Kidney (tissue), 14 donors: ENCODE results near the gene INCENP. TPM values are rescaled to one million over a fixed set of nuclear protein-coding genes. Genes with fewer than 3 reads are reported as not detected.

Source experiments
- DNase-seq, 5 donors: peaks; one replicate each; pipeline ENCODE4 v3.0.0-alpha.2; 2013 to 2020
- FAIRE-seq: peaks from 2 replicates; lab custom pipeline; 2012; peaks lifted over from hg19 to GRCh38; lab: Jason Lieb, UNC
- H3K27ac ChIP-seq, 2 donors: one replicate each; pipeline ENCODE4 v1.7.0; 2013; ENCODE audit warnings: low read depth in 2 of 2, low read length in 2 of 2, inconsistent platforms in 1 of 2
- H3K27me3 ChIP-seq: one replicate; pipeline ENCODE4 v1.7.1; 2013; ENCODE audit warnings: low read length, inconsistent platforms; ENCODE audit not compliant: control insufficient read depth, insufficient read depth
- H3K36me3 ChIP-seq, 3 donors: one replicate each; pipeline versions ENCODE4 v1.7.0 to v1.7.1; 2013; ENCODE audit warnings: low read length in 3 of 3, control low read depth in 1 of 3, inconsistent platforms in 1 of 3; ENCODE audit not compliant: insufficient read depth in 3 of 3, control insufficient read depth in 2 of 3
- H3K4me1 ChIP-seq, 3 donors: one replicate each; pipeline versions ENCODE4 v1.7.0 to v1.7.1; 2013; ENCODE audit warnings: low read length in 3 of 3, inconsistent platforms in 1 of 3, low read depth in 1 of 3; ENCODE audit not compliant: control insufficient read depth in 2 of 3, insufficient read depth in 2 of 3
- H3K4me3 ChIP-seq, 3 donors: one replicate each; pipeline versions ENCODE4 v1.7.0 to v1.8.1; 2013; ENCODE audit warnings: low read length in 3 of 3, control low read depth in 1 of 3, inconsistent platforms in 1 of 3
- H3K9ac ChIP-seq, 3 donors: one replicate each; pipeline versions ENCODE4 v1.7.0 to v1.7.1; 2013; ENCODE audit warnings: low read length in 3 of 3, control low read depth in 1 of 3, inconsistent platforms in 1 of 3
- H3K9me3 ChIP-seq, 3 donors: one replicate each; pipeline versions ENCODE4 v1.7.0 to v1.7.1; 2013; ENCODE audit warnings: low read length in 3 of 3, control low read depth in 1 of 3, inconsistent platforms in 1 of 3; ENCODE audit not compliant: control insufficient read depth in 2 of 3, insufficient read depth in 1 of 3
- CTCF ChIP-seq: IDR thresholded peaks from 3 replicates; pipeline ENCODE4 v1.5.1; 2012; ENCODE audit warnings: mild to moderate bottlenecking, moderate library complexity, borderline replicate concordance; ENCODE audit not compliant: insufficient read depth; ENCODE audit errors: extremely low read depth
- intact Hi-C: fragments of 100-400 bp; cut with DNase I; formaldehyde crosslinking; loops from one replicate; pipeline ENCODE4 v1.11.1; 2022
- polyA plus RNA-seq: library from polyadenylated mRNA; stranded (reverse); fragments of 350-450 nt; fragmentation: Illumina TruSeq; extraction: RNeasy Lipid Tissue Mini Kit (QIAGEN cat#74804); gene quantifications from one replicate; pipeline ENCODE4 v1.2.3, GENCODE V29; 2014; ENCODE audit warnings: low read depth, low replicate concordance; ENCODE audit not compliant: insufficient read depth
- total RNA-seq: library from RNA; stranded (reverse); fragmentation: NEBNext Ultra II Directional; extraction: Animal tissue kit (Norgen Biotek cat#: 25700); gene quantifications from one replicate; pipeline ENCODE4 v1.2.1, GENCODE V29; 2021
- donor health status: control.
- donor health status: control.
- donor health status: control.
- donor health status: control.
- donor health status: control.
- donor health status: DM: yes; HTN: yes; CAD: no.
- donor health status: Normal renal cell carcinoma (clear cell type).

INCENP gene
- total and polyA plus RNA-seq, 2 donors from 2014 or later = 2.9 to 17.5 TPM

GRCh38 chr11:62151737-62152102, 27.9 kb downstream of the INCENP start:
- Histone ChIP-seq H3K27me3 (no peaks in the 10 kb centered on the region), H3K4me1 (no peaks in the 10 kb centered on the region), H3K9ac (no peak overlapping the region), H3K4me3 (no peak overlapping the region), H3K36me3 (peaks cover 2 to 12% (median 11%) of the 10 kb centered on the region in 3 donors), H3K9me3 (no peaks in the 10 kb centered on the region), H3K27ac (no peak overlapping the region)
- no peak for DNase-seq
- intact Hi-C loops = no loop called here
- TF ChIP-seq CTCF = no peak
- no peak for FAIRE-seq

GRCh38 chr11:62152245-62153086, 28.7 kb downstream of the INCENP start:
- H3K27ac ChIP-seq = no peak overlapping the region
- peaks cover 2 to 12% (median 6%) of the 10 kb centered on the region in 3 donors for H3K36me3 ChIP-seq
- no peak overlapping the region for H3K9ac ChIP-seq
- no peak overlapping the region for H3K4me3 ChIP-seq
- H3K27me3 ChIP-seq = no peaks in the 10 kb centered on the region
- intact Hi-C loops = no loop called here
- no peaks in the 10 kb centered on the region for H3K9me3 ChIP-seq
- TF ChIP-seq CTCF = no peak
- no peaks in the 10 kb centered on the region for H3K4me1 ChIP-seq
- FAIRE-seq = no peak
- DNase-seq = peak in 1 of 5 donors; percentile 2

- Histone ChIP-seq H3K9ac (no peak overlapping the region), H3K4me1 (no peaks in the 10 kb centered on the region), H3K27ac (no peak overlapping the region), H3K4me3 (no peak overlapping the region), H3K9me3 (no peaks in the 10 kb centered on the region), H3K27me3 (no peaks in the 10 kb centered on the region), H3K36me3 (peaks cover 2 to 9% (median 4%) of the 10 kb centered on the region in 3 donors)
- no peak for TF ChIP-seq CTCF
- FAIRE-seq = no peak
- DNase-seq = no peak
- intact Hi-C loops = no loop called here
Observed at GRCh38 chr11:62153087-62153395, 29.2 kb downstream of the INCENP start.

- H3K27me3 ChIP-seq = no peaks in the 10 kb centered on the region
- H3K9me3 ChIP-seq = no peaks in the 10 kb centered on the region
- H3K36me3 ChIP-seq = peaks cover 2 to 9% (median 4%) of the 10 kb centered on the region in 3 donors
- intact Hi-C loops = no loop called here
- FAIRE-seq (no peak), DNase-seq (peak in 1 of 5 donors; percentile 2)
- H3K9ac ChIP-seq = no peak overlapping the region
- H3K4me1 ChIP-seq = no peaks in the 10 kb centered on the region
- no peak overlapping the region for H3K27ac ChIP-seq
- TF ChIP-seq CTCF = no peak
- H3K4me3 ChIP-seq = no peak overlapping the region
Observed at GRCh38 chr11:62153617-62154016, 29.8 kb downstream of the INCENP start.
